Measurements from ENCODE around the gene IQCH.

GRCh38 chr15:67280217-67280616 is 25.6 kb downstream of the IQCH start:
- no peak for TF ChIP-seq CTCF (IDR thresholded peaks at IDR 0.05)
- no peak for TF ChIP-seq NFIC (IDR thresholded peaks at IDR 0.05; ENCODE audit: borderline replicate concordance)
- no peak for TF ChIP-seq RAD21 (IDR thresholded peaks at IDR 0.05; ENCODE audit: low read length)
- no peak for TF ChIP-seq POLR2AphosphoS5 (IDR thresholded peaks at IDR 0.05; ENCODE audit: low read depth, low read length)
- no peak for TF ChIP-seq TCF12 (IDR thresholded peaks at IDR 0.05)
- TF ChIP-seq MAX (IDR thresholded peaks at IDR 0.05; ENCODE audit: low read depth) = no peak
- no peak for TF ChIP-seq USF1 (IDR thresholded peaks at IDR 0.05; ENCODE audit: borderline replicate concordance, low read depth)
- TF ChIP-seq USF2 (IDR thresholded peaks at IDR 0.05; ENCODE audit: borderline replicate concordance, low read depth, low read length) = no peak
- no peak for TF ChIP-seq MXI1 (IDR thresholded peaks at IDR 0.05; ENCODE audit: low read depth, low read length)
- no peak for TF ChIP-seq EP300 (IDR thresholded peaks at IDR 0.05; ENCODE audit: borderline replicate concordance in 1 of 2, low read depth in 1 of 2, low read length in 1 of 2)
- TF ChIP-seq ELF1 (IDR thresholded peaks at IDR 0.05) = no peak
